CD14-positive monocyte (primary cell): ENCODE results near the gene UBASH3B. TPM values are rescaled to one million over a fixed set of nuclear protein-coding genes. Genes with fewer than 3 reads are reported as not detected.
A peak's percentile ranks its signal among the peaks of the same experiment; 100 is the strongest.

Experiments used
- DNase-seq, 3 donors: peaks; one replicate each; pipeline ENCODE4 v3.0.0-alpha.2; 2011 to 2022
- H2AFZ ChIP-seq: 2 replicates; pipeline ENCODE4 v1.6.0; 2012; ENCODE audit warnings: mild to moderate bottlenecking, low read depth, low read length, inconsistent platforms; ENCODE audit not compliant: insufficient read depth, poor library complexity, severe bottlenecking
- H3K27ac ChIP-seq, 2 donors: 1 replicate in 1 of 2; 2 replicates in 1 of 2; pipeline ENCODE4 v1.5.1; 2012 to 2013; ENCODE audit warnings: low read length in 2 of 2, control low read depth in 1 of 2, inconsistent platforms in 1 of 2, low read depth in 1 of 2, mild to moderate bottlenecking in 1 of 2
- H3K27me3 ChIP-seq, 2 donors: one replicate each; pipeline versions ENCODE4 v1.6.0 to v1.6.1; 2011 to 2013; ENCODE audit warnings: low read length in 2 of 2; ENCODE audit not compliant: control insufficient read depth in 2 of 2, insufficient read depth in 2 of 2
- H3K36me3 ChIP-seq, 2 donors: replicated peaks in 1 of 2; 1 replicate in 1 of 2; 2 replicates in 1 of 2; pipeline versions ENCODE4 v1.5.1 to v1.6.1; 2012 to 2013; ENCODE audit warnings: low read length in 2 of 2, control low read depth in 1 of 2, inconsistent platforms in 1 of 2, mild to moderate bottlenecking in 1 of 2; ENCODE audit not compliant: insufficient read depth in 2 of 2, control insufficient read depth in 1 of 2
- H3K4me1 ChIP-seq, 2 donors: 1 replicate in 1 of 2; 2 replicates in 1 of 2; pipeline versions ENCODE4 v1.5.1 to v1.6.1; 2012 to 2013; ENCODE audit warnings: low read length in 2 of 2, control low read depth in 1 of 2, inconsistent platforms in 1 of 2, mild to moderate bottlenecking in 1 of 2, moderate library complexity in 1 of 2; ENCODE audit not compliant: insufficient read depth in 2 of 2, control insufficient read depth in 1 of 2
- H3K4me2 ChIP-seq: replicated peaks from 2 replicates; pipeline ENCODE3; 2012; ENCODE audit warnings: low read length, moderate library complexity, mild to moderate bottlenecking; ENCODE audit not compliant: poor library complexity, severe bottlenecking; ENCODE audit errors: extremely low read depth
- H3K4me3 ChIP-seq, 3 experiments: fragments of 200-600 bp in 1 of 3; sonication (generic) in 1 of 3; replicated peaks in 1 of 3; 1 replicate in 2 of 3; 2 replicates in 1 of 3; pipeline ENCODE4 v1.5.1; 2011 to 2013; ENCODE audit warnings: low read length in 3 of 3, mild to moderate bottlenecking in 3 of 3, control low read depth in 2 of 3, low read depth in 2 of 3, inconsistent platforms in 1 of 3, moderate library complexity in 1 of 3
- H3K79me2 ChIP-seq: 2 replicates; pipeline ENCODE4 v1.6.0; 2012; ENCODE audit warnings: mild to moderate bottlenecking, control low read depth, inconsistent platforms, low read length, moderate library complexity; ENCODE audit not compliant: insufficient read depth
- H3K9ac ChIP-seq: 2 replicates; pipeline ENCODE4 v1.6.0; 2017; ENCODE audit warnings: low read length, mild to moderate bottlenecking; ENCODE audit not compliant: insufficient read depth, poor library complexity, severe bottlenecking
- H3K9me3 ChIP-seq, 2 donors: replicated peaks in 1 of 2; 1 replicate in 1 of 2; 2 replicates in 1 of 2; pipeline versions ENCODE4 v1.5.1 to v1.6.1; 2012 to 2013; ENCODE audit warnings: low read length in 2 of 2, control low read depth in 1 of 2; ENCODE audit not compliant: control insufficient read depth in 1 of 2, insufficient read depth in 1 of 2
- H4K20me1 ChIP-seq: 2 replicates; pipeline ENCODE4 v1.6.0; 2012; ENCODE audit warnings: mild to moderate bottlenecking, low read length, control low read depth, moderate library complexity; ENCODE audit not compliant: insufficient read depth
- H3K27ac Mint-ChIP-seq, 7 donors: one replicate each; pipeline ENCODE4 v1.8.0; 2020; ENCODE audit warnings: mild to moderate bottlenecking in 7 of 7, mixed read lengths in 7 of 7, moderate library complexity in 6 of 7, inconsistent platforms in 2 of 7
- H3K27me3 Mint-ChIP-seq, 3 donors: one replicate each; pipeline ENCODE4 v1.8.0; 2021 to 2022; ENCODE audit warnings: low read depth in 3 of 3, mild to moderate bottlenecking in 3 of 3, mixed read lengths in 3 of 3, moderate library complexity in 3 of 3, inconsistent platforms in 1 of 3
- H3K36me3 Mint-ChIP-seq, 2 donors: one replicate each; pipeline ENCODE4 v1.8.0; 2020; ENCODE audit warnings: mixed read lengths in 2 of 2, inconsistent platforms in 1 of 2, mild to moderate bottlenecking in 1 of 2
- H3K4me1 Mint-ChIP-seq: one replicate; pipeline ENCODE4 v1.8.0; 2020; ENCODE audit warnings: mild to moderate bottlenecking, mixed read lengths
- H3K4me3 Mint-ChIP-seq, 2 donors: one replicate each; pipeline ENCODE4 v1.8.0; 2020; ENCODE audit warnings: mild to moderate bottlenecking in 2 of 2, mixed read lengths in 2 of 2, moderate library complexity in 1 of 2
- H3K9me3 Mint-ChIP-seq, 7 donors: one replicate each; pipeline ENCODE4 v1.8.0; 2020 to 2022; ENCODE audit warnings: mixed read lengths in 7 of 7, mild to moderate bottlenecking in 6 of 7, moderate library complexity in 6 of 7, inconsistent platforms in 2 of 7
- CTCF ChIP-seq: fragments of 200-600 bp; IDR thresholded peaks from one replicate; pipeline ENCODE4 v1.8.0; 2022; ENCODE audit warnings: antibody characterized with exemption, mild to moderate bottlenecking
- WGBS: methylation state at CpG from one replicate; pipeline ENCODE4 v1.1.5; 2013; ENCODE audit warnings: missing lambda C conversion rate; ENCODE audit not compliant: insufficient coverage; 5-methylcytosine and 5-hydroxymethylcytosine counted together
- intact Hi-C, 2 donors: fragments of 100-400 bp; cut with micrococcal nuclease; formaldehyde crosslinking; loops; one replicate each; pipeline versions ENCODE4 v1.15.0 to v1.15.1; 2023
- polyA plus RNA-seq, 3 donors: library from polyadenylated mRNA; depleted of rRNA in 1 of 3; unstranded in 2 of 3; stranded (reverse) in 1 of 3; fragments of 300-500 nt in 2 of 3; fragments of >200 nt in 1 of 3; fragmentation: Illumina TruSeq in 2 of 3; gene quantifications; 1 replicate in 2 of 3; 2 replicates in 1 of 3; pipeline ENCODE4 v1.2.3, GENCODE V29; 2012 to 2021

Gene UBASH3B
- polyA plus RNA-seq, 3 donors = 3.3 to 13.5 (median 7.1) TPM

DNA sequence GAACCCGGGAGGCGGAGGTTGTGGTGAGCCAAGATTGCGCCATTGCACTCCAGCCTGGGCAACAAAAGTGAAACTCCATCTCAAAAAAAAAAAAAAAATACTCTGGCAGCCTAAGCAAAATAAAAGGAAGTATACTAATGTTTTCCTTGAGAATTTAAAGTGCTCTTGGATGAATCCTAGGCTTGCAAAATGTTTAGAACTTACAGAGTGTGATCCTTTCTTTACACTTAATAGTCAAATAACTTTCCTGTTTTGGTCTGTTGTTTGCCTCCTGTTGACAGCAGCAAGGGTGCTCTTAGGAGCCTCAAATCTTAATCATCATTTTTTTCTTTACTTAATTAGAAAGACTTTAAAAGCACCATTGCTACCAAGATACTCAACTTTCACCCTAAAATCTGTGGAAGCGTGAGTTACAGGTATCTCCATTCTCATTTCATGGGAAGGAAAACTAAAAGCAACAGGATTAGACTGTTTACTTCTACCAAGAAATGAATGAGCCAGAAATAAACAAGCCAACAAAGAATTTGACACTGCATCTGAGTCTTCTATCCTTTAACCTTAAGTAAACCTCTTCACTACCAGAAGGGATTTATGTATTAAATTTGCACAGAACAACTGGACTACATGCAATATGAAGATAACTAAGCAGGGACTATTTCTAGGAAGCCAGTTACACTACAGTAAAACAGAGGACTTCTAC, 144.0 kb downstream of the UBASH3B start:
- no peaks in the 10 kb centered on the region for H3K79me2 ChIP-seq
- H3K27ac ChIP-seq = peak overlapping the region in 1 of 2 donors; percentile 52
- Mint-ChIP-seq H3K36me3 (peaks cover 83 to 89% of the 10 kb centered on the region in 2 donors), H3K27ac (peak overlapping the region; percentile 22 to 79 (median 41)), H3K4me3 (no peak overlapping the region), H3K4me1 (peaks cover 11% of the 10 kb centered on the region), H3K27me3 (no peaks in the 10 kb centered on the region), H3K9me3 (no peaks in the 10 kb centered on the region)
- H3K36me3 ChIP-seq = peaks cover 72 to 93% of the 10 kb centered on the region in 2 donors
- H3K4me2 ChIP-seq = no peak overlapping the region
- H3K9ac ChIP-seq = no peak overlapping the region
- no peak overlapping the region for H3K4me3 ChIP-seq
- H3K27me3 ChIP-seq = no peaks in the 10 kb centered on the region
- H4K20me1 ChIP-seq = no peaks in the 10 kb centered on the region
- H3K9me3 ChIP-seq = no peaks in the 10 kb centered on the region
- H3K4me1 ChIP-seq = peaks cover 0 to 9% of the 10 kb centered on the region in 2 donors
- no peak for TF ChIP-seq CTCF
- no peak overlapping the region for H2AFZ ChIP-seq
- no peak for DNase-seq
- intact Hi-C loops = loop anchor here (5.0 to 10.0 kb wide), 2 partner anchors 53 to 255 kb away; no protein-coding TSS in a partner anchor
- no CpG with 5 or more reads among the region's 4 CpGs for WGBS

DNA sequence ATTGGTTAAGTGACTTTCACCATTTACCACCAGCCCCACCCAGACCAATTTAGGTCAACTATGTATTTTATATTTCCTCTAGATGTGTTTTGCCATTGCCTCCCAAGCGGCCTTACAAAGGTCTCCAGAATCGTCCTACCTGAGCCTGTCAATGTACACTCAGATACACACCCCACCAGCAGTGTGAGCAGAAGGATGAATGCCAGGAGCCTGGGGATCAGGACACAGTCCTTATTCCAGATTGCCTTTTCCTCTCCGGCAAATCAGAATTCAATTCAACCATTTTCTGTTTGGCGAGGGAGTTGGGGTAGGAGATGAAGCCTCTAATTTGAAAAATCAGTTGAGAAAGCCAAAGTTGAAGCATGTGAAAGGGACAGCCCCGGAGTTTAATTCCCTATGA, 147.4 kb downstream of the UBASH3B start:
- no peaks in the 10 kb centered on the region for H3K9me3 ChIP-seq
- Mint-ChIP-seq H3K4me3 (no peak overlapping the region), H3K4me1 (peaks cover 12% of the 10 kb centered on the region), H3K9me3 (no peaks in the 10 kb centered on the region), H3K36me3 (peaks cover 75 to 87% of the 10 kb centered on the region in 2 donors), H3K27ac (peak overlapping the region in 1 of 7 donors; percentile 6), H3K27me3 (no peaks in the 10 kb centered on the region)
- DNase-seq = no peak
- no peak for TF ChIP-seq CTCF
- no peak overlapping the region for H3K27ac ChIP-seq
- H3K36me3 ChIP-seq = peaks cover 59 to 87% of the 10 kb centered on the region in 2 donors
- H2AFZ ChIP-seq = no peak overlapping the region
- H3K4me3 ChIP-seq = no peak overlapping the region
- no peak overlapping the region for H3K4me2 ChIP-seq
- no peak overlapping the region for H3K9ac ChIP-seq
- intact Hi-C loops = no loop called here
- H4K20me1 ChIP-seq = no peaks in the 10 kb centered on the region
- H3K79me2 ChIP-seq = no peaks in the 10 kb centered on the region
- peaks cover 0 to 9% of the 10 kb centered on the region in 2 donors for H3K4me1 ChIP-seq
- WGBS = 100% methylated on average over 3 of the region's 5 CpGs
- H3K27me3 ChIP-seq = no peaks in the 10 kb centered on the region
